HepG2 (cell line): ENCODE results near the gene AP4M1. TPM values are rescaled to one million over a fixed set of nuclear protein-coding genes. Genes with fewer than 3 reads are reported as not detected.
A peak's percentile ranks its signal among the peaks of the same experiment; 100 is the strongest.

Experiments used
- ATAC-seq: fragments of 200-7000 bp; cut with Tn5 transposase; 3 replicates; pipeline ENCODE4 v1.9.1; 2020; ENCODE audit warnings: mild to moderate bottlenecking, moderate library complexity
- BruUV-seq: library from RNA; stranded (reverse); fragments of 400-500 nt; replicated peaks from 2 replicates; lab custom pipeline; 2021; lab: Mats Ljungman, UMichigan
- CTCF ChIA-PET: fragments of 300-600 bp; formaldehyde crosslinking; extraction: SDS; loops from one replicate; lab custom pipeline; 2021; ENCODE audit warnings: low total read pairs, inconsistent platforms, low intra/inter-chr PET ratio; lab: Yijun Ruan, JAX
- POLR2A ChIA-PET: fragments of 350-600 bp; sonication (Branson Sonifier 250); formaldehyde crosslinking; loops from one replicate; lab custom pipeline; 2020; ENCODE audit warnings: antibody characterized with exemption, inconsistent platforms; lab: Yijun Ruan, JAX
- DNase-seq: peaks from one replicate; pipeline ENCODE4 v3.0.0-alpha.2; 2015; ENCODE audit warnings: low spot score
- FAIRE-seq: peaks from 3 replicates; lab custom pipeline; 2011; peaks lifted over from hg19 to GRCh38; lab: Jason Lieb, UNC
- H2AFZ ChIP-seq: one replicate; pipeline ENCODE4 v1.6.1; 2011; ENCODE audit warnings: low read length, inconsistent platforms
- H3K27ac ChIP-seq: fragments of 300-600 bp; 3 replicates; pipeline ENCODE4 v1.8.0; 2011; ENCODE audit warnings: mixed run types, mild to moderate bottlenecking, mixed read lengths, low read length, inconsistent platforms; ENCODE audit not compliant: insufficient read depth; ENCODE audit errors: extremely low read length
- H3K27me3 ChIP-seq, 2 experiments: fragments of 200-600 bp in 1 of 2; 2 replicates in 1 of 2; 3 replicates in 1 of 2; pipeline versions ENCODE4 v1.6.0 to v1.8.0; 2011; ENCODE audit warnings: low read length in 2 of 2, mild to moderate bottlenecking in 2 of 2, moderate library complexity in 2 of 2, inconsistent platforms in 1 of 2; ENCODE audit not compliant: insufficient read depth in 2 of 2, control insufficient read depth in 1 of 2
- H3K36me3 ChIP-seq, 2 experiments: fragments of 200-600 bp in 1 of 2; replicated peaks in 1 of 2; 2 replicates in 1 of 2; 3 replicates in 1 of 2; pipeline versions ENCODE4 v1.5.1 to v1.8.0; 2011; ENCODE audit warnings: low read length in 2 of 2, inconsistent platforms in 1 of 2; ENCODE audit not compliant: insufficient read depth in 2 of 2, control insufficient read depth in 1 of 2
- H3K4me1 ChIP-seq: 2 replicates; pipeline ENCODE4 v1.5.1; 2012; ENCODE audit warnings: low read length, inconsistent platforms; ENCODE audit not compliant: insufficient read depth
- H3K4me2 ChIP-seq: 2 replicates; pipeline ENCODE4 v1.6.0; 2011; ENCODE audit warnings: low read depth, low read length, inconsistent platforms
- H3K4me3 ChIP-seq, 3 experiments: fragments of 200-600 bp in 1 of 3; sonication (generic), shearing (Covaris generic) in 1 of 3; replicated peaks in 1 of 3; 2 replicates each; pipeline ENCODE4 v1.5.1; 2011 to 2016; ENCODE audit warnings: low read length in 3 of 3, inconsistent platforms in 2 of 3, low read depth in 2 of 3, mild to moderate bottlenecking in 2 of 3, control low read depth in 1 of 3, mixed read lengths in 1 of 3; ENCODE audit not compliant: insufficient read depth in 1 of 3
- H3K79me2 ChIP-seq: one replicate; pipeline ENCODE4 v1.6.1; 2011; ENCODE audit warnings: low read length, inconsistent platforms; ENCODE audit not compliant: insufficient read depth
- H3K9ac ChIP-seq: 2 replicates; pipeline ENCODE4 v1.6.0; 2011; ENCODE audit warnings: mild to moderate bottlenecking, low read depth, low read length, inconsistent platforms; ENCODE audit not compliant: insufficient read depth
- H3K9me3 ChIP-seq: 2 replicates; pipeline ENCODE4 v1.5.1; 2012; ENCODE audit warnings: mild to moderate bottlenecking, low read length
- H4K20me1 ChIP-seq: 2 replicates; pipeline ENCODE4 v1.6.0; 2011; ENCODE audit warnings: inconsistent platforms, mild to moderate bottlenecking, low read length, moderate library complexity; ENCODE audit not compliant: insufficient read depth
- BRD4 ChIP-seq: sonication (generic); formaldehyde crosslinking; IDR thresholded peaks from 2 replicates; pipeline ENCODE4 v1.4.0; 2020; ENCODE audit warnings: missing genetic modification reagents
- EEA1 ChIP-seq: sonication (generic); formaldehyde crosslinking; IDR thresholded peaks from 2 replicates; pipeline ENCODE4 v1.5.1; 2020; ENCODE audit warnings: mild to moderate bottlenecking, missing genetic modification reagents, borderline replicate concordance
- GFI1 ChIP-seq: sonication (generic); formaldehyde crosslinking; IDR thresholded peaks from 2 replicates; pipeline ENCODE4 v1.5.0; 2020; ENCODE audit warnings: missing genetic modification reagents, mild to moderate bottlenecking, borderline replicate concordance
- KLF9 ChIP-seq: IDR thresholded peaks from 2 replicates; pipeline ENCODE4 v1.6.1; 2016; ENCODE audit warnings: low read depth
- PAWR ChIP-seq: sonication (generic); formaldehyde crosslinking; IDR thresholded peaks from 2 replicates; pipeline ENCODE4 v1.4.0; 2020; ENCODE audit warnings: missing genetic modification reagents, mild to moderate bottlenecking, borderline replicate concordance
- ZBTB25 ChIP-seq: IDR thresholded peaks from 2 replicates; pipeline ENCODE4 v1.6.1; 2018; ENCODE audit warnings: missing genetic modification reagents
- ZMYM3 ChIP-seq: sonication (generic); formaldehyde crosslinking; IDR thresholded peaks from 2 replicates; pipeline ENCODE4 v1.5.1; 2020; ENCODE audit warnings: mild to moderate bottlenecking, missing genetic modification reagents
- ZNF556 ChIP-seq: sonication (generic); formaldehyde crosslinking; IDR thresholded peaks from 2 replicates; pipeline ENCODE4 v1.4.0; 2020; ENCODE audit warnings: mild to moderate bottlenecking, missing genetic modification reagents, borderline replicate concordance
- ZNF616 ChIP-seq: sonication (generic); formaldehyde crosslinking; IDR thresholded peaks from 2 replicates; pipeline ENCODE4 v1.5.0; 2020; ENCODE audit warnings: low read depth, mild to moderate bottlenecking, missing genetic modification reagents
- ZNF747 ChIP-seq: sonication (generic); formaldehyde crosslinking; IDR thresholded peaks from 2 replicates; pipeline ENCODE4 v1.8.1; 2023; ENCODE audit warnings: missing genetic modification reagents, mild to moderate bottlenecking, borderline replicate concordance
- ZNF770 ChIP-seq: sonication (generic); formaldehyde crosslinking; IDR thresholded peaks from 2 replicates; pipeline ENCODE4 v1.5.0; 2020; ENCODE audit warnings: mild to moderate bottlenecking, missing genetic modification reagents
- WGBS: methylation state at CpG from one replicate; pipeline ENCODE4 v1.1.6; 2017; ENCODE audit warnings: low lambda C conversion rate; 5-methylcytosine and 5-hydroxymethylcytosine counted together
- in situ Hi-C: cut with HindIII; loops from 2 replicates; pipeline ENCODE4 v1.10.0; 2017; ENCODE audit warnings: low pct_unique_long_range_greater_than_20kb; ENCODE audit not compliant: extremely low pct_ligation_motif_present
- intact Hi-C: fragments of 100-400 bp; cut with micrococcal nuclease; formaldehyde crosslinking; loops from one replicate; pipeline ENCODE4 v1.10.0; 2022; ENCODE audit not compliant: unreplicated experiment
- polyA plus RNA-seq, 8 experiments: library from polyadenylated mRNA; depleted of rRNA in 3 of 8; stranded (reverse) in 7 of 8; unstranded in 1 of 8; fragments of >200 nt; fragmentation: Illumina TruSeq in 4 of 8; extraction: Trizol in 4 of 8; gene quantifications; 2 replicates each; pipeline versions ENCODE4 v1.2.1 to v1.2.3, GENCODE V29; 2011 to 2016; ENCODE audit warnings: low read depth in 4 of 8, missing spikeins in 1 of 8, mixed read lengths in 1 of 8; ENCODE audit not compliant: insufficient read depth in 1 of 8
- total RNA-seq, 5 experiments: library from RNA; depleted of rRNA; stranded (reverse); fragments of >200 nt; fragmentation: Illumina TruSeq; extraction: Trizol; gene quantifications; 2 replicates each; pipeline ENCODE4 v1.2.3, GENCODE V29; 2016; ENCODE audit warnings: low read depth in 1 of 5
- TF ChIP-seq, protein P1 (sequence below): IDR thresholded peaks from 2 replicates; pipeline ENCODE4 v1.6.1; 2012; ENCODE audit warnings: low read depth, low read length, improper control_type of control experiment
- TF ChIP-seq, protein P2 (sequence below): sonication (generic); formaldehyde crosslinking; IDR thresholded peaks from 2 replicates; pipeline ENCODE4 v1.5.1; 2020; ENCODE audit warnings: mild to moderate bottlenecking, missing genetic modification reagents, moderate library complexity

Gene AP4M1
- total and polyA plus RNA-seq, 2 of the 13 experiments (the other 11 are each of a cell fraction or from before 2014, with no cell fraction given): 6.3 to 9.7 TPM

GRCh38 chr7:100118388-100119071 lies 17.1 kb downstream of the AP4M1 start (continued):
- TF ChIP-seq ZNF770 (CRISPR knock-in tag) (peak; percentile 92), ZMYM3 (CRISPR knock-in tag) (0 out of 2 replicates have a peak, but pooled peaks have one; percentile 22), PAWR (CRISPR knock-in tag) (0 out of 2 replicates have a peak, but pooled peaks have one; percentile 29), BRD4 (CRISPR knock-in tag) (no peak), ZBTB25 (no peak), GFI1 (CRISPR knock-in tag) (no peak)

GRCh38 chr7:100119072-100119969 lies 17.9 kb downstream of the AP4M1 start, which contains the start of the genes CNPY4 and TAF6:
CNPY4 (plus strand) TSS chr7:100119634; CDS start chr7:100119745, 111 bp downstream.
TAF6 (minus strand) TSS chr7:100119358; CDS start chr7:100114209, 5,149 bp downstream.
- in situ Hi-C loops (no loop called here), intact Hi-C loops (loop anchor here (2.0 kb wide), 1 partner anchor 19 kb away; the partner anchor contains the start of genes AP4M1 and MCM7)
- ChIA-PET POLR2A (interaction anchor here (2.0 kb wide), 1 partner anchor 18 kb away, joined by 21 read pairs; the partner anchor contains the start of genes AP4M1 and MCM7), CTCF (no interaction called here)
- H3K4me3 ChIP-seq: peak within 1 kb of the TSS; percentile 72 to 98 (median 95)
- H3K36me3 ChIP-seq: no peaks in the 10 kb centered on the region; a peak in 1 of 5 replicates
- H3K9ac ChIP-seq: peak within 1 kb of the TSS; percentile 87
- H3K79me2 ChIP-seq: peaks cover 8% of the 10 kb centered on the region
- WGBS: under 1% methylated on average over 23 of the region's 49 CpGs
- H3K4me2 ChIP-seq: peak within 1 kb of the TSS; percentile 98
- H3K9me3 ChIP-seq: no peaks in the 10 kb centered on the region
- H3K4me1 ChIP-seq: peaks cover 37% of the 10 kb centered on the region
- peak within 1 kb of the TSS; percentile 77 for H3K27ac ChIP-seq
- peak; percentile 89 for DNase-seq
- H3K27me3 ChIP-seq: no peaks in the 10 kb centered on the region; a peak in 1 of 5 replicates
- ATAC-seq: peak; percentile 66
- peak; percentile 65 for FAIRE-seq
- peak within 1 kb of the TSS; percentile 71 for H2AFZ ChIP-seq
- no peaks in the 10 kb centered on the region for H4K20me1 ChIP-seq
- BruUV-seq: no TSS peak
- no peak; the same call in 1 of the 2 replicates for TF ChIP-seq ZNF747 (CRISPR knock-in tag)
- peak; percentile 77; the same call in 1 of the 2 replicates for TF ChIP-seq EEA1
- TF ChIP-seq, protein P1, sequence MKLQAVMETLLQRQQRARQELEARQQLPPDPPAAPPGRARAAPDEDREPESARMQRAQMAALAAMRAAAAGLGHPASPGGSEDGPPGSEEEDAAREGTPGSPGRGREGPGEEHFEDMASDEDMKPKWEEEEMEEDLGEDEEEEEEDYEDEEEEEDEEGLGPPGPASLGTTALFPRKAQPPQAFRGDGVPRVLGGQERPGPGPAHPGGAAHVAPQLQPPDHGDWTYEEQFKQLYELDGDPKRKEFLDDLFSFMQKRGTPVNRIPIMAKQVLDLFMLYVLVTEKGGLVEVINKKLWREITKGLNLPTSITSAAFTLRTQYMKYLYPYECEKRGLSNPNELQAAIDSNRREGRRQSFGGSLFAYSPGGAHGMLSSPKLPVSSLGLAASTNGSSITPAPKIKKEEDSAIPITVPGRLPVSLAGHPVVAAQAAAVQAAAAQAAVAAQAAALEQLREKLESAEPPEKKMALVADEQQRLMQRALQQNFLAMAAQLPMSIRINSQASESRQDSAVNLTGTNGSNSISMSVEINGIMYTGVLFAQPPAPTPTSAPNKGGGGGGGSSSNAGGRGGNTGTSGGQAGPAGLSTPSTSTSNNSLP: no peak
- no peak for TF ChIP-seq KLF9 (CRISPR knock-in tag)
- TF ChIP-seq ZNF616 (CRISPR knock-in tag): peak; percentile 69; the same call in 1 of the 2 replicates
- TF ChIP-seq, protein P2, sequence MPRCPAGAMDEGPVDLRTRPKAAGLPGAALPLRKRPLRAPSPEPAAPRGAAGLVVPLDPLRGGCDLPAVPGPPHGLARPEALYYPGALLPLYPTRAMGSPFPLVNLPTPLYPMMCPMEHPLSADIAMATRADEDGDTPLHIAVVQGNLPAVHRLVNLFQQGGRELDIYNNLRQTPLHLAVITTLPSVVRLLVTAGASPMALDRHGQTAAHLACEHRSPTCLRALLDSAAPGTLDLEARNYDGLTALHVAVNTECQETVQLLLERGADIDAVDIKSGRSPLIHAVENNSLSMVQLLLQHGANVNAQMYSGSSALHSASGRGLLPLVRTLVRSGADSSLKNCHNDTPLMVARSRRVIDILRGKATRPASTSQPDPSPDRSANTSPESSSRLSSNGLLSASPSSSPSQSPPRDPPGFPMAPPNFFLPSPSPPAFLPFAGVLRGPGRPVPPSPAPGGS (CRISPR knock-in tag): peak; percentile 57; the same call in 1 of the 2 replicates
- no peak for TF ChIP-seq ZNF556 (CRISPR knock-in tag)
